HG03342 (cell line): ENCODE measurements around the gene UHRF1.
"Not testable (repeated sequence)": the region's sequence is repeated elsewhere in the genome, so short reads cannot be mapped to it uniquely, and the experiment has no call there.

ENCODE experiments used
- ATAC-seq: cut with Tn5 transposase; IDR thresholded peaks from one replicate; pipeline ENCODE4 v1.9.1; 2021; ENCODE audit warnings: mild to moderate bottlenecking, moderate library complexity; ENCODE audit not compliant: unreplicated experiment

UHRF1 gene

GRCh38 chr19:4897146-4897545 lies 12.2 kb upstream of the UHRF1 start:
- no peak for ATAC-seq

- not testable (repeated sequence) for ATAC-seq
Observed at GRCh38 chr19:4900879-4901278, 8.4 kb upstream of the UHRF1 start.

GRCh38 chr19:4902796-4903195 lies 6.5 kb upstream of the UHRF1 start, which contains the start of gene ARRDC5:
Gene ARRDC5 (minus strand): TSS chr19:4902896. CDS start chr19:4902825, 71 bp downstream.
- no peak for ATAC-seq

DNA sequence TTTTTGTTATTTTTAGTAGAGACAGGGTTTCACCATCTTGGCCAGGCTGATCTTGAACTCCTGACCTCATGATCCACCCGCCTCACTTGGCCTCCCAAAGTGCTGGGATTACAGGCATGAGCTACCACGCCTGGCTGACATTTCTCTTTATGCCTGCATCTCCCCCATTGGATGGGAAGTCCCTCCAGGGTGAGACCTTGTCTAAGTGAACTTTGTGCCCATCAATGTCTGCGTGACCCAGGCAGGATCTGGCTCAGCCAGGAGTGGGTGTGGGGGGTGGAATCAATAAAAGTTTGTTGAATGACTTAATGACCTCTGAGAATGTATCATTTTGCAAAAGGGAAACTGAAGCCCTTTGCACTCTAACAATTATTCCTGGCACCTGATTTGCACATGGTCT lies 4.8 kb upstream of the UHRF1 start:
- no peak for ATAC-seq

DNA sequence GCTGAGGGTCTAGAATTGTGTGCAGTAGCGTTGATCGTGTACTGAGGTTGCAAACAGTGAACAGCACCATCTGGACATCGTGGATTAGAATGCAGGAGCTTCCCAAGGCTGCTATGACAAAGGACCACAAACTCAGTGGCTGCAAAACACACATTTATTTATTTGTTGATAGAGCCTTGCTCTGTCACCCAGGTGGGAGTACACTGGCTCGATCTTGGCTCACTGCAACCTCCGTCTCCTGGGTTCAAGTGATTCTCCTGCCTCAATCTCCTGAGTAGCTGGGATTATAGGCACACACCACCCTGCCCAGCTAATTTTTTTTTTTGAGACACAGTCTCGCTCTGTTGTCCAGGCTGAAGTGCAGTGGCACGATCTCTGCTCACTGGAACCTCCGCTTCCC lies 2.3 kb upstream of the UHRF1 start:
- ATAC-seq = no peak

- ATAC-seq = no peak
Observed at GRCh38 chr19:4908360-4908759, 941 bp upstream of the UHRF1 start.

GRCh38 chr19:4908781-4909155 lies 533 bp upstream of the UHRF1 start:
- ATAC-seq = no peak

DNA sequence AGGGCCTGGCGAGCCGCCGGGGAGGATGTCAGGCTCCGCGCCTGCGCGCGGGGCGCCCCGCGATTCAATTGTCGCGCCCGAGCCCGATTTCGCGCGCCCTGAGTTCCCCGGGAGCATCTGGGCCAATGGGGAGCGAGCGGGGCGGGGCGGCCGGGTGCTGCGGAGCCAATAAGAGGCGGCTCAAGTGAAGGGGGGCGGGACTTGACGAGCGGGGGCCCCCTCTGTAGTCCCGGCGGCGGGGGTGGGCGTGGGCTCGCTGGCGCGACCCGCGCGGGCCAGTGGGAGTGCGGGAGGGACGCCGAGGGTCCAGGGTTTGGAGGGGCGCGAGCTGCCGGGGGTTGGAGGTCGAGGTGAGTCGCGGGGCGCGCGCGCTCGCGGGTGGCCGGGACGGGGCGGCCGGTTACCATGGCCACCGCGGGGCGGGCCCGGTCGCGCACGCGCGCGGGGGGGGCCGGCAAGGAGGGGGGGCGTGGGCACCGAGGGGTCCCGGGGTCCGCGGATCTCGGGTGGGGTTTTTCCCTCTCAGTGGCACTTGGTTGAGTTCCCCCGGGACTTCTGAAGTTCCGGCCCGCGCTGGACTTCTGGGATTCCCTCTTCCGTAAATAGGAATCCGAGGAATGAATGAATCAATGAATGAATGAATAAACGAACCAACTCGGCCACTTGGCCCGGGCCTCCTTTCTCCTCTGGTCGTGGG lies 744 bp downstream of the UHRF1 start:
- peak; percentile 63 for ATAC-seq

GRCh38 chr19:4910594-4911281 lies 1.4 kb downstream of the UHRF1 start:
- ATAC-seq = no peak

GRCh38 chr19:4911314-4911713 lies 2.0 kb downstream of the UHRF1 start:
- no peak for ATAC-seq

GRCh38 chr19:4911786-4912672 lies 2.7 kb downstream of the UHRF1 start:
- no peak for ATAC-seq

GRCh38 chr19:4913996-4914735 lies 4.9 kb downstream of the UHRF1 start:
- no peak for ATAC-seq

DNA sequence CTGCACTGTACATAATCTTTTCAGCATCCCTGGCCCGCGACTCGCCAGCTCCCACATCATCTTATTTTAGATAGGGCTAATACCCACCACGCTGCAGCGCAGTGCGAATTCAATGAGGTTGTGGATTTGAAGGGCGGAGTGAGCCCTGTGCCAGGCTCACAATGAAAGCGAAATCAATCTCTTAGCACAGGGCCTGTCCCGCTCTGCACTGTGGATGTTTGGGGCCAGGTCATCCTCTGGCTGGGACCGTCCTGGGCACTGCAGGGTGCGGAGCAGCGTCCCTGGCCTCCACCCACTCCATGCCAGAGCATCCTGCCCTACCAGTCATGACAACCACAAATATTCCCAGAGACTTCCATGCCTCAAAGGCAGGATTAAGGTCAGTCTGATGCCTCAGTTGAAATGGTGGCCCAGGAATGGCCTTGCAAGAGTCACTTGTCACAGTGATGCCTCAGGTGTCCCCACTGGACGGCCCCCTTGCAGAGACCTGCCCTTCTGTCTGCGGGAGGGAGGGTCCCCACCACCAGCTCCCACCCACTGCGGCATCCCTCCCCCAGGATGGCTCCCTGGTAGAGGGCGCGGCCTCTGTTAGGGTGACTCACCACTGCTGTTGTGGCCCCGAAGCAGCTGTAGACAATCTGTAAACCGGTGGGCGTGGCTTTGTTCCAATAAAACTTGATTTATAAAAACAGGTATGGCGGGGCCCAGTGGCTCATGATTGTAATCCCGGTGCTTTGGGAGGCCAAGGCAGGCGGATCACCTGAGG lies 5.6 kb downstream of the UHRF1 start:
- ATAC-seq = no peak

DNA sequence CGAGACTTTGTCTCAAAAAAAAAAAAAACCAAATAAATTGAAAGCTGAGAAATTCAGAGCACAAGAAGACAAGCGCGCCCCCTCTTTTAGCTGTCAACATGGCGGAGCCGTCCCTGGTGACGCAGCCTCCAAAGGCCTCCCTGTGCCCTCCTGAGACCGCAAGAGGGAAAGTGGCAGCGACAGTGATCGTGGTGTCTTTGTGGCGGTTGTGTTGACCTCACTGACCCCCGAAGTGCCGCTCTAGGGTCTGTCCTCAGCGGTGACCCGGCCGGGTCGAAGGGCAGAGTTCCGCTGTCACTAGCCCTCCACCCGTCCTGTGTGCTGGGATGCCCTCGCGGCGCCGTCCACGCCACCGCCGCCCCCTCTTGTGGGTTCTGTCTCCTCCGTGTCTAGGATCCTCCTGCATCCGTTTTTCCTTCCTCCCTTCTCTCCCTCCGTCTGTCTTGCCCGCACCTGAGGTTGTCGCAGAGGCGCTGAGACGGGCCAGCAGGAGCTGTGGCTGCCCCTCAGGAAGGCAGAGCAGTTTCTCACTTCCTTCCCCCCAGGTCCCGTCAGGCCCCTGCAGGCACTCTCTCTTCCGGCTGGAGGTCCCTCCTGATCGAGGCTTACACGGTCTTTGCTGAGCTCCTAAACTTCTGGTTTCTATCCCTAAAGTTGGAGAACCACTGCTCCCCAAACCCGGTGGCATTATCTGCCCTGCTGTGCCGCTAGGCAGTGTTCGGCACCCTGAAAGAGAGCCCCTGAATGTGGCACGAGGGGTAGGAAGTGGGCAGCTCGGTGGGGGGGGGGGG lies 7.2 kb downstream of the UHRF1 start:
- ATAC-seq = no peak

GRCh38 chr19:4922530-4923275 lies 13.4 kb downstream of the UHRF1 start:
- no peak for ATAC-seq

DNA sequence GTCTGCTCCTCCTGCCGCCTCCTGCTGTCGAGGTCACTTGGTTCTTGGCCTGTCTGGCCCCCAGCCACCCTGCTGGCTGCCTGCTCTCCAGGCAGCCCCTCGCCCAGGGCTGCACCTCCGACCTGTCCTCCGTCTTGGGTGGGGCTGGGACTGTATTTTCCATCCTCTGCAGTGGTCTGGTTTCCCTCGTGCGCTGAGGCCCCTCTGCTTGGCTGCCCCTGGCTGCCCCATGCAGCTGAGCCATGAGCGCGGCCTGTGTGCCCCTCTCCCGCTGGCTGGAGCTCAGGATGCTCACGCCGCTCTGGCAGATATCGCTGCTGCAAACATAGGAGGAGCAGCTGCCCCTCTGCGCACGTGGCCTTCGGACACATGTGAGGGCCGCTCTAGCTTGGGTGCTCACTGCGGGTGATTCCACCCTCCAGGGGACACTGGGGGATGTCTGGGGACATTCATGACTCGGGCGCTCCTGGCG lies 14.0 kb downstream of the UHRF1 start:
- no peak for ATAC-seq

- ATAC-seq = no peak
Observed at GRCh38 chr19:4929186-4929585, 19.9 kb downstream of the UHRF1 start.

DNA sequence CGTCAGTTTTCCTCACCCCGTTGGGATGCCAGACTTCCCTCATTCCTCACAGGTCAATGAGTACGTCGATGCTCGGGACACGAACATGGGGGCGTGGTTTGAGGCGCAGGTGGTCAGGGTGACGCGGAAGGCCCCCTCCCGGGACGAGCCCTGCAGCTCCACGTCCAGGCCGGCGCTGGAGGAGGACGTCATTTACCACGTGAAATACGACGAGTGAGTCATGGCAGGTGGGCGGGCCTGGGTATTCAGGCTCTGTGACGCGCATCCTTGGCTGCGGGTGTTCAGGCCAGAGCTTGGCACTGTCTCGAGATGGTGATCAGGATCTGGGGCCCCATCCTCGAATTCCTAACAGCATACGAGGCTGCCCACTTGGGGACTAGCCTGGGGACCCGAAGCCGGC lies 21.4 kb downstream of the UHRF1 start:
- no peak for ATAC-seq

- no peak for ATAC-seq
Observed at GRCh38 chr19:4932711-4933110, 23.4 kb downstream of the UHRF1 start.
